Limb (tissue), 2 donors: ENCODE measurements around the gene EEF1AKMT3.
"Not testable (repeated sequence)": the region's sequence is repeated elsewhere in the genome, so short reads cannot be mapped to it uniquely, and the experiment has no call there.

Source experiments
- DNase-seq, 2 donors: peaks; one replicate each; pipeline ENCODE4 v3.0.0-alpha.2; 2016; ENCODE audit errors: extremely low spot score in 2 of 2

The EEF1AKMT3 gene

GRCh38 chr12:57816001-57816854, 43.8 kb downstream of the EEF1AKMT3 start:
- DNase-seq: no peak

GRCh38 chr12:57816855-57817151, 44.4 kb downstream of the EEF1AKMT3 start:
- DNase-seq: no peak

- no peak for DNase-seq
Observed at GRCh38 chr12:57817261-57817989, 45.0 kb downstream of the EEF1AKMT3 start.

GRCh38 chr12:57817990-57818331, 45.5 kb downstream of the EEF1AKMT3 start:
- DNase-seq: not testable (repeated sequence)

GRCh38 chr12:57820119-57820518, 47.7 kb downstream of the EEF1AKMT3 start:
- DNase-seq: not testable (repeated sequence)

- DNase-seq: not testable (repeated sequence)
Observed at GRCh38 chr12:57821015-57821414, 48.6 kb downstream of the EEF1AKMT3 start.

- no peak for DNase-seq
Observed at GRCh38 chr12:57821474-57822214, 49.2 kb downstream of the EEF1AKMT3 start.

- no peak for DNase-seq
Observed at GRCh38 chr12:57822392-57823130, 50.1 kb downstream of the EEF1AKMT3 start.

- no peak for DNase-seq
Observed at GRCh38 chr12:57823131-57823907, 50.9 kb downstream of the EEF1AKMT3 start.

- DNase-seq: no peak
Observed at GRCh38 chr12:57823908-57824640, 51.7 kb downstream of the EEF1AKMT3 start.

- DNase-seq: no peak
Observed at GRCh38 chr12:57825451-57825850, 53.0 kb downstream of the EEF1AKMT3 start.

- no peak for DNase-seq
Observed at GRCh38 chr12:57826400-57826799, 54.0 kb downstream of the EEF1AKMT3 start.

GRCh38 chr12:57826966-57827365, 54.6 kb downstream of the EEF1AKMT3 start:
- DNase-seq: no peak

GRCh38 chr12:57829025-57829777, 56.8 kb downstream of the EEF1AKMT3 start:
- no peak for DNase-seq

- no peak for DNase-seq
Observed at GRCh38 chr12:57830393-57830792, 58.0 kb downstream of the EEF1AKMT3 start.
